B cell (primary cell): Measurements from ENCODE around the gene MTFR1L. TPM values are rescaled to one million over a fixed set of nuclear protein-coding genes. Genes with fewer than 3 reads are reported as not detected.

Experiments used
- ATAC-seq: fragments of 200-7000 bp; cut with Tn5 transposase; one replicate; pipeline ENCODE4 v1.10.0; 2021; ENCODE audit warnings: low read depth, mild to moderate bottlenecking, moderate number of reproducible peaks, moderate library complexity
- CTCF ChIA-PET: fragments of 350-600 bp; sonication (Branson Sonifier 250); formaldehyde crosslinking; loops from one replicate; lab custom pipeline; 2021; ENCODE audit warnings: antibody characterized with exemption, inconsistent platforms; lab: Charles Lee
- POLR2A ChIA-PET: fragments of 350-600 bp; sonication (Branson Sonifier 250); formaldehyde crosslinking; loops from one replicate; lab custom pipeline; 2021; ENCODE audit warnings: antibody characterized with exemption; lab: Charles Lee
- DNase-seq: peaks from one replicate; pipeline ENCODE4 v3.0.0; 2013
- H2AFZ ChIP-seq: 2 replicates; pipeline ENCODE4 v1.6.1; 2012; ENCODE audit warnings: mild to moderate bottlenecking, low read depth, low read length; ENCODE audit not compliant: insufficient read depth, poor library complexity, severe bottlenecking
- H3K27ac ChIP-seq, 2 donors: 1 replicate in 1 of 2; 2 replicates in 1 of 2; pipeline ENCODE4 v1.5.1; 2012 to 2013; ENCODE audit warnings: low read length in 2 of 2, mild to moderate bottlenecking in 2 of 2, moderate library complexity in 1 of 2
- H3K27me3 ChIP-seq, 4 experiments: fragments of 200-600 bp in 1 of 4; sonication (generic) in 1 of 4; replicated peaks in 1 of 4; 1 replicate in 2 of 4; 2 replicates in 2 of 4; pipeline versions ENCODE4 v1.6.1 to v1.7.0; 2013 to 2016; ENCODE audit warnings: low read length in 3 of 4, mild to moderate bottlenecking in 2 of 4, mixed read lengths in 1 of 4, moderate library complexity in 1 of 4; ENCODE audit not compliant: insufficient read depth in 4 of 4, control insufficient read depth in 3 of 4; ENCODE audit errors: control extremely low read depth in 1 of 4
- H3K36me3 ChIP-seq, 2 experiments: replicated peaks in 1 of 2; 1 replicate in 1 of 2; 2 replicates in 1 of 2; pipeline versions ENCODE4 v1.6.1 to v1.7.1; 2013; ENCODE audit warnings: low read length in 1 of 2; ENCODE audit not compliant: insufficient read depth in 2 of 2, control insufficient read depth in 1 of 2; ENCODE audit errors: control extremely low read depth in 1 of 2, extremely low read depth in 1 of 2
- H3K4me1 ChIP-seq, 2 donors: fragments of 200-600 bp in 1 of 2; sonication (generic) in 1 of 2; 1 replicate in 1 of 2; 2 replicates in 1 of 2; pipeline versions ENCODE4 v1.5.1 to v1.6.1; 2013 to 2017; ENCODE audit warnings: low read length in 2 of 2; ENCODE audit not compliant: control insufficient read depth in 2 of 2, insufficient read depth in 2 of 2
- H3K4me2 ChIP-seq: replicated peaks from 2 replicates; pipeline ENCODE3; 2012; ENCODE audit warnings: mild to moderate bottlenecking, low read depth, low read length; ENCODE audit not compliant: poor library complexity, severe bottlenecking
- H3K4me3 ChIP-seq, 5 experiments: fragments of 200-600 bp in 1 of 5; sonication (generic) in 1 of 5; 1 replicate in 3 of 5; 2 replicates in 2 of 5; pipeline versions ENCODE4 v1.5.1 to v1.7.0; 2011 to 2016; ENCODE audit warnings: low read length in 4 of 5, mild to moderate bottlenecking in 4 of 5, low read depth in 2 of 5, control low read depth in 1 of 5, moderate library complexity in 1 of 5; ENCODE audit not compliant: insufficient read depth in 1 of 5; ENCODE audit errors: control extremely low read depth in 1 of 5, extremely low read depth in 1 of 5
- H3K79me2 ChIP-seq: fragments of 200-600 bp; sonication (generic); one replicate; pipeline ENCODE4 v1.6.0; 2016; ENCODE audit warnings: low read length; ENCODE audit not compliant: control insufficient read depth, insufficient read depth
- H3K9ac ChIP-seq: fragments of 200-600 bp; sonication (generic); 2 replicates; pipeline ENCODE4 v1.6.1; 2017; ENCODE audit warnings: mild to moderate bottlenecking, low read length, moderate library complexity
- H3K9me3 ChIP-seq, 3 donors: one replicate each; pipeline versions ENCODE4 v1.6.1 to v1.7.1; 2013; ENCODE audit warnings: low read length in 2 of 3; ENCODE audit not compliant: control insufficient read depth in 2 of 3, insufficient read depth in 1 of 3; ENCODE audit errors: control extremely low read depth in 1 of 3
- H4K20me1 ChIP-seq: 2 replicates; pipeline ENCODE4 v1.6.0; 2012; ENCODE audit warnings: mild to moderate bottlenecking, low read length; ENCODE audit not compliant: insufficient read depth, control insufficient read depth, poor library complexity, severe bottlenecking
- H3K27ac Mint-ChIP-seq: one replicate; pipeline ENCODE4 v1.8.0; 2021; ENCODE audit warnings: mixed read lengths
- H3K27me3 Mint-ChIP-seq: one replicate; pipeline ENCODE4 v1.8.0; 2021; ENCODE audit warnings: mixed read lengths
- H3K4me1 Mint-ChIP-seq: one replicate; pipeline ENCODE4 v1.8.0; 2021; ENCODE audit warnings: mixed read lengths
- H3K4me3 Mint-ChIP-seq: one replicate; pipeline ENCODE4 v1.8.0; 2021; ENCODE audit warnings: mixed read lengths
- H3K9me3 Mint-ChIP-seq: one replicate; pipeline ENCODE4 v1.8.0; 2022; ENCODE audit warnings: mixed read lengths; ENCODE audit not compliant: insufficient read depth
- CTCF ChIP-seq: fragments of 200-600 bp; IDR thresholded peaks from one replicate; pipeline ENCODE4 v1.8.0; 2022; ENCODE audit warnings: antibody characterized with exemption, mild to moderate bottlenecking
- EZH2 ChIP-seq: IDR thresholded peaks from 2 replicates; pipeline ENCODE4 v1.6.1; 2012; ENCODE audit warnings: borderline replicate concordance, low read depth, mild to moderate bottlenecking, moderate library complexity, low read length; ENCODE audit not compliant: insufficient read depth, poor library complexity, severe bottlenecking
- WGBS: methylation state at CpG from one replicate; pipeline ENCODE4 v1.1.5; 2013; ENCODE audit warnings: missing lambda C conversion rate; ENCODE audit not compliant: insufficient coverage; 5-methylcytosine and 5-hydroxymethylcytosine counted together
- intact Hi-C: fragments of 100-400 bp; cut with micrococcal nuclease; formaldehyde crosslinking; loops from one replicate; pipeline ENCODE4 v1.10.0; 2022
- polyA plus RNA-seq: library from polyadenylated mRNA; depleted of rRNA; stranded (reverse); fragments of >200 nt; gene quantifications from 2 replicates; pipeline ENCODE4 v1.2.3, GENCODE V29; 2012
- total RNA-seq, 2 donors: library from RNA; stranded (reverse); fragments of 120-200 nt in 1 of 2; gene quantifications; 1 replicate in 1 of 2; 2 replicates in 1 of 2; pipeline versions ENCODE4 v1.2.3 to v1.2.4, GENCODE V29; 2013 to 2022

MTFR1L gene
- total and polyA plus RNA-seq, 2 donors (not counting 1 experiment from before 2014, with no cell fraction given): 41.5 to 44.6 TPM

GRCh38 chr1:25877155-25877554 is 57.4 kb downstream of the MTFR1L start:
- WGBS: no CpG with 5 or more reads among the region's 2 CpGs
- no peak for TF ChIP-seq CTCF
- TF ChIP-seq EZH2: no peak
- intact Hi-C loops: no loop called here
- DNase-seq (no peak), ATAC-seq (no peak)
- Histone ChIP-seq H3K9ac (no peak overlapping the region), H3K27me3 (no peaks in the 10 kb centered on the region), H3K36me3 (no peaks in the 10 kb centered on the region), H3K79me2 (no peaks in the 10 kb centered on the region), H3K4me2 (no peak overlapping the region), H4K20me1 (no peaks in the 10 kb centered on the region), H3K9me3 (no peaks in the 10 kb centered on the region), H3K4me1 (peaks cover 20 to 33% of the 10 kb centered on the region in 2 donors), H3K4me3 (no peak overlapping the region), H2AFZ (no peak overlapping the region), H3K27ac (no peak overlapping the region)
- H3K9me3 Mint-ChIP-seq: no peaks in the 10 kb centered on the region
- H3K4me1 Mint-ChIP-seq: peaks cover 19% of the 10 kb centered on the region
- CTCF ChIA-PET: no interaction called here
- H3K27ac Mint-ChIP-seq: no peak overlapping the region
- no peaks in the 10 kb centered on the region for H3K27me3 Mint-ChIP-seq
- POLR2A ChIA-PET: interaction anchor here (0.5 kb wide), 1 partner anchor 8 kb away, joined by 7 read pairs; no protein-coding TSS in a partner anchor
- H3K4me3 Mint-ChIP-seq: no peak overlapping the region

GRCh38 chr1:25878690-25879089 is 58.9 kb downstream of the MTFR1L start:
- H3K27me3 Mint-ChIP-seq: no peaks in the 10 kb centered on the region
- no peaks in the 10 kb centered on the region for H4K20me1 ChIP-seq
- no peaks in the 10 kb centered on the region for H3K27me3 ChIP-seq
- no peaks in the 10 kb centered on the region for H3K79me2 ChIP-seq
- H3K36me3 ChIP-seq: no peaks in the 10 kb centered on the region
- intact Hi-C loops: no loop called here
- H2AFZ ChIP-seq: no peak overlapping the region
- no peak for TF ChIP-seq CTCF
- TF ChIP-seq EZH2: no peak
- peaks cover 10 to 18% of the 10 kb centered on the region in 2 donors for H3K4me1 ChIP-seq
- no peaks in the 10 kb centered on the region for H3K9me3 Mint-ChIP-seq
- POLR2A ChIA-PET: interaction anchor here (0.6 kb wide), 1 partner anchor 1188 kb away, joined by 3 read pairs; no protein-coding TSS in a partner anchor
- ATAC-seq: no peak
- no peak overlapping the region for H3K27ac Mint-ChIP-seq
- WGBS: 100% methylated on average over 1 of the region's 5 CpGs
- no peak overlapping the region for H3K27ac ChIP-seq
- H3K4me3 Mint-ChIP-seq: no peak overlapping the region
- H3K9me3 ChIP-seq: no peaks in the 10 kb centered on the region
- CTCF ChIA-PET: interaction anchor here (0.6 kb wide), 1 partner anchor 98 kb away, joined by 4 read pairs; no protein-coding TSS in a partner anchor
- DNase-seq: no peak
- H3K4me3 ChIP-seq: no peak overlapping the region
- no peak overlapping the region for H3K4me2 ChIP-seq
- no peak overlapping the region for H3K9ac ChIP-seq
- H3K4me1 Mint-ChIP-seq: peaks cover 9% of the 10 kb centered on the region
